Measurements from ENCODE around the gene GATA6.
A peak's percentile ranks its signal among the peaks of the same experiment; 100 is the strongest.

GATA6 gene

DNA sequence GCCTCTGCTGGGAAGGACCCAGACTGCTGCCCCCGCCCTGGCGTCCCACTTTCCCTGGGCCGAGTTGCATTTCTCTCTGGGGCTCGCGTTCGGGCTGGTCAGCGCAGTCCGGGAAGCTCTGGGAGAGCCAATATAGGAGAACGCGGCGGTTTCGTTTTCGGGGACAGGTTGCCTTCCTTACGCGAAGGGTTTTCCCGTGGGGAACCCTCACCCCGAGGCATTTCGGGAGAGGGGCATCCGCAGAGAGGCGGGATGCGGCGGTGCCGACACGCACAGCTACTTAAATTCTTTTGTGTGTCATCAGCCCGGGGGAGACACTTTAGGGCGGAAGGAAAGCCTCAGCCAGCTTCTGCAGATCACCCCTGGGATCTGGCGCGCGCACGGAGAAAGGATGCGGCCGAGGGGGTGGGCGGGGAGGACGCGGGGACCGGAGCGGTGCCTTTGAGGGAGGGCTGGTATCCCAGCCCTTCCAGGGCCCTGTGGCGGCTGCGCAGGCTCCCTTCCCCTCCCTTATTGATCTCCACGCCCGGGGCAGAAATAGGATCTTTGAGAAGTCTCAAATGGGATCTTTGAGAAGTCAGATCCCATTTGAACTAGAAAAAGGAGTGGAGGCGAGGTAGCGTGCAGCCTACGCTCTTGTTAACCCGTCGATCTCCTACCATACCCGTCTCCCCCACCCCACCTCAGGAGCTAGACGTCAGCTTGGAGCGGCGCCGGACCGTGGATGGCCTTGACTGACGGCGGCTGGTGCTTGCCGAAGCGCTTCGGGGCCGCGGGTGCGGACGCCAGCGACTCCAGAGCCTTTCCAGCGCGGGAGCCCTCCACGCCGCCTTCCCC, 1.2 kb downstream of the GATA6 start:
- TF ChIP-seq, protein P1, sequence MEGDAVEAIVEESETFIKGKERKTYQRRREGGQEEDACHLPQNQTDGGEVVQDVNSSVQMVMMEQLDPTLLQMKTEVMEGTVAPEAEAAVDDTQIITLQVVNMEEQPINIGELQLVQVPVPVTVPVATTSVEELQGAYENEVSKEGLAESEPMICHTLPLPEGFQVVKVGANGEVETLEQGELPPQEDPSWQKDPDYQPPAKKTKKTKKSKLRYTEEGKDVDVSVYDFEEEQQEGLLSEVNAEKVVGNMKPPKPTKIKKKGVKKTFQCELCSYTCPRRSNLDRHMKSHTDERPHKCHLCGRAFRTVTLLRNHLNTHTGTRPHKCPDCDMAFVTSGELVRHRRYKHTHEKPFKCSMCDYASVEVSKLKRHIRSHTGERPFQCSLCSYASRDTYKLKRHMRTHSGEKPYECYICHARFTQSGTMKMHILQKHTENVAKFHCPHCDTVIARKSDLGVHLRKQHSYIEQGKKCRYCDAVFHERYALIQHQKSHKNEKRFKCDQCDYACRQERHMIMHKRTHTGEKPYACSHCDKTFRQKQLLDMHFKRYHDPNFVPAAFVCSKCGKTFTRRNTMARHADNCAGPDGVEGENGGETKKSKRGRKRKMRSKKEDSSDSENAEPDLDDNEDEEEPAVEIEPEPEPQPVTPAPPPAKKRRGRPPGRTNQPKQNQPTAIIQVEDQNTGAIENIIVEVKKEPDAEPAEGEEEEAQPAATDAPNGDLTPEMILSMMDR (IDR thresholded peaks at IDR 0.05; ENCODE audit: insufficient read depth, low read depth, low read length, missing control alignments) = no peak
- H3K4me3 ChIP-seq (ENCODE audit: low read length) = peak overlapping the region; percentile 72
- peak; percentile 58 for DNase-seq (ENCODE audit: low read depth)

- peak; percentile 13 for DNase-seq (ENCODE audit: low read depth)
- peak overlapping the region; percentile 72 for H3K4me3 ChIP-seq (ENCODE audit: low read length)
- TF ChIP-seq, protein P1 (IDR thresholded peaks at IDR 0.05; ENCODE audit: insufficient read depth, low read depth, low read length, missing control alignments) = no peak
Observed at GRCh38 chr18:22171258-22172119, 2.1 kb downstream of the GATA6 start.

GRCh38 chr18:22172120-22172582, 2.8 kb downstream of the GATA6 start:
- no peak overlapping the region for H3K4me3 ChIP-seq (ENCODE audit: low read length)
- no peak for DNase-seq (ENCODE audit: low read depth)

GRCh38 chr18:22172594-22173049, 3.2 kb downstream of the GATA6 start:
- TF ChIP-seq, protein P1 (IDR thresholded peaks at IDR 0.05; ENCODE audit: insufficient read depth, low read depth, low read length, missing control alignments) = no peak
- H3K4me3 ChIP-seq (ENCODE audit: low read length) = no peak overlapping the region
- DNase-seq (ENCODE audit: low read depth) = no peak

More at GRCh38 chr18:22172120-22172582, 2.8 kb downstream of the GATA6 start:
- TF ChIP-seq, protein P1 (IDR thresholded peaks at IDR 0.05; ENCODE audit: insufficient read depth, low read depth, low read length, missing control alignments) = no peak

DNA sequence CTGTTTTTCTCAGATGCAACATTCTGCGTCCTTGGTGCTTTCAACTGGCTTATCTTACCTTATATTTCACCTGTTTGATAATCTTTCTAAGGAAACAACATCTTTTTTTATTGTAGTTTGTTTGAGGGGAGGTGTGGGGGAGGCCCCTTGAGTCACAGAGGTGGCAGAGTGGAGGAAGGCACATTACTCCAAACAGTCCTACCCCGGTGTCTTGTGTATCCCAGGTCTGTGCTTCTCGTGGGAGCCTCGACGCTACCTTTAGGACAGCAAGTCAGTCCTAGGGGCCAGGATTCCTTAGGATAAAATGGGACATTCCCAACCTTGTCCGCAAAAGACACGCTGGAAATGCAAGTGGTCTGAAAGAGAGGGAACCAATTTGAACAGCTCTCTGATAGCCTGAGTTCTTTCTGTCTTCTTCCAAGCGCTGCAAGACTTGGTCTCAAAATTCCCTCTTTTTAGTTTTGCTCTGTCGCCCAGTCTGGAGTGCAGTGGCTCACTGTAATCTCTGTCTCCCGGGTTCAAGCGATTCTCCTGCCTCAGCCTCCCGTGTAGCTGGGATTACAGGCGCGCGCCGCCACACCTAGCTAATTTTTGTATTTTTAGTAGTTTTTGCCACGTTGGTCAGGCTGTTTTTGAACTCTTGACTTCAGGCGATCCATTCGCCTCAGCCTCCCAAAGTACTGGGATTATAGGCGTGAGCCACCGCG, 4.0 kb downstream of the GATA6 start:
- H3K4me3 ChIP-seq (ENCODE audit: low read length) = no peak overlapping the region
- no peak for DNase-seq (ENCODE audit: low read depth)
- TF ChIP-seq, protein P1 (IDR thresholded peaks at IDR 0.05; ENCODE audit: insufficient read depth, low read depth, low read length, missing control alignments) = no peak

DNA sequence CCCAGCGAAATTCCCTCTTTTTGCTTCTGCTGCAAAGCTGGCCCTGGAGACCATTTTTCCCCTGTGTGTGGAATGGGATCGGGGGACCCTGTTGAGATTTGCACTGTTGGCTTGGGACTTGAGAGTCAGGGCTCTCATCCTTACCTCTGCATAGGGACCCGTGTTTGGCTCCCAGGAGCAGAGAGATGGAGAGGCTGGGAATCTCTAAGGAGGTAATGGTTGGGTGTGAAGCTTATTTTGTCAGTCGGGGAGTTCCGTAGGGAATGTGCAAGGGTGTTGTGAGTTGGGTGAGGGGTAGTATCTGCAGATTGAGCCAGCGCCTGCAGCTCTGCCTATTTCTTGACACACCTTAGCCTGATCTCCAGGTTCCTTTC, 4.5 kb downstream of the GATA6 start:
- no peak for DNase-seq (ENCODE audit: low read depth)
- TF ChIP-seq, protein P1 (IDR thresholded peaks at IDR 0.05; ENCODE audit: insufficient read depth, low read depth, low read length, missing control alignments) = no peak
- no peak overlapping the region for H3K4me3 ChIP-seq (ENCODE audit: low read length)

Measured in epithelial cell of esophagus (primary cell).